GM18858 (cell line): ENCODE results near the gene NTMT1.
"Not testable (repeated sequence)": the region's sequence is repeated elsewhere in the genome, so short reads cannot be mapped to it uniquely, and the experiment has no call there.

Experiments used
- ATAC-seq: cut with Tn5 transposase; IDR thresholded peaks from one replicate; pipeline ENCODE4 v1.9.1; 2021; ENCODE audit not compliant: unreplicated experiment

The NTMT1 gene, protein sequence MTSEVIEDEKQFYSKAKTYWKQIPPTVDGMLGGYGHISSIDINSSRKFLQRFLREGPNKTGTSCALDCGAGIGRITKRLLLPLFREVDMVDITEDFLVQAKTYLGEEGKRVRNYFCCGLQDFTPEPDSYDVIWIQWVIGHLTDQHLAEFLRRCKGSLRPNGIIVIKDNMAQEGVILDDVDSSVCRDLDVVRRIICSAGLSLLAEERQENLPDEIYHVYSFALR

DNA sequence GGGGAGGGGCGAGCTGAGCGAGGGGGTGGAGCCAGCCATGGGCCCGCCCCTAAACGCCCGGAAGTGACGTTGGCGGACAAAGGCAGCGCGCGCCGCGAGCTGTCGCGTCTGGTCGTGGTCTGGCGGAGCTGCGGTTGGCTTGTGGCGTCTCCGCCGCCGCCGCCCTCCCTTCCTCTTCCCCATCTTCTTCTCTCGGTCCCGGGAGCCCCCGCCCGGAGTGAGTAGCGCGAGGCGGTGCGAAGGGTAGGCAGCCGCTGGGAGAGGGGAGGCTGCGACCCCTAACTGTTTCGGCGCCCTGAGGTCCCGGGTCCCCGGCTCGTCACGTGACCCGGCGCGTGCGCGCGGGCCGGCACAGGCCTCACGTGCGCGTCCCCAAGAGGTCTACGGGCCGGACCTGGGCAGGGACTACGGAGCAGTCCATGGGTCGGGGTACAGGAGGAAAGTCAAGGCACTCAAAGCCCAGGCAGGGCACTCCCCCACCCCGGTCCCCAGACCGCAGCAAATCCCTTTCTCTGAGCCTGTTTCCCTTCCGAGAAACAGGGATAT, at the start of gene NTMT1:
TSS of gene NTMT1 (plus strand) at position 85 of the 546 bp plus-strand sequence. CDS start 6,541 bp downstream, outside the sequence.
- ATAC-seq, result peak; percentile 63

DNA sequence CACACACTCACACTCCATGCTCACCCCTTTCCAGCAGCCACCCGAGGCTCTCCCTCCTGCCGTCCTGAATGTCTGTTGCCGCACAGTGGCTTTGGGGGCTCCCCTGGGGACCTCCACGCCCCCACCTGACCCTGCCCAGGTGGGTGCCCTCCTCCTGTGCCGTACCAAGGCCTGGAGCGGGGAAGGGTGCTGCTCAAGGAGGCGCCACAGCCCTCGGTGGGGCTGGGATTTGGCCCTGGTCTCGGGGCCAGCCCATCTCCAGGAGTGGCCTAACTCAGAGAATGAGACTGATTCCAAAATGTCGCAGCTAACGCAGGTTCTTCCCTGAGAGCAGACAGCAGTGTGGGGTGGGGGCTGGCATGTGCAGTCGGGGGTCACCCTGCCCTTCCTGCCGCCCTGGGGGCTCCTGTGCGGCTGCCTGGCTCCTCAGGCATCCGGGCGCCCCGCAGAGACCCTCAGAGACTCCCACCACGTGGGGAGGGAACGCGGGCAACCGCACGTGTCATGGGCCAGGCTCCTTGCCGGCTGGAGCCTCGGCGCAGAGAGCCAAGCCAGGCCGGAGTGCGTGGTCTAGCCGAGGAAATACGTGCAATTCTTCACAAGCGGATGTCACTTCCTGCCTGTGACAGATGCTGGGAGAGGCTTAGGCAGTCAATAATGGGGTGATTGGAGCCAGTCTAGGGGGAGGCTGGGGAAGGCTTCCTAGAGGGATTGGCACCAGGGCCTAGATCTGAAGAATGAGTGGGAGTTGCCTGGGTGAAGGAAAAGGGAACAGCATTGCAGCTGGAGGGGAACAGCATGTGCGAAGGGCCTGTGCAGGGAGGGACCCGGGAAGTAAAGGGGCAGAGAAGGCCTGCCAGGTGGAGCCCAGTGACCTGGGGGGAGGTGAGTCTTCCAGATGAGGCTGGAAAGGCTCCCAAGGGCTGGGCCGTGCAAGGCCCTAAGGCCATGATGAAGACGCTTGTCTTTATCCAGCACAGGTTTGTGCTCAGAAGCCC, 49.1 kb upstream of the NTMT1 start:
- ATAC-seq, result no peak

DNA sequence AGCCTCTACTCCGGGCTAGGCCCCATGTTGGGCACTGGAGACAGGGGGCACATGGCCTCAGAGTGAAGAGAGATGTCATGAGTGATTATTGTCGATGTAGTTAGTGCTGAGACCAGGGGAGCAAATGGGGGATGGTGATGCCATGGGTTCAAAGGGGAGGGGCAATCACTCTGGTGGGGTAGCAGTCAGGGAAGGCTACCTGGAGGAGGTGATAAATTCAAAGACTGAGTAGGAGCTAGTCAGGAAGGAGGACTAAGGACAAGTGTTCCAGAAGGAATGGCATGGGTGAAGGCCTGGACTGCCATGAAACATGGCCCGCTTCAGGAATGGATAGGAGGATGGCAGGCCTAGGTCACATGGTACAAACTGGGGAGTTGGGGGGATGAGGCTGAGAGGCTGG, 46.7 kb upstream of the NTMT1 start:
- ATAC-seq, result no peak

DNA sequence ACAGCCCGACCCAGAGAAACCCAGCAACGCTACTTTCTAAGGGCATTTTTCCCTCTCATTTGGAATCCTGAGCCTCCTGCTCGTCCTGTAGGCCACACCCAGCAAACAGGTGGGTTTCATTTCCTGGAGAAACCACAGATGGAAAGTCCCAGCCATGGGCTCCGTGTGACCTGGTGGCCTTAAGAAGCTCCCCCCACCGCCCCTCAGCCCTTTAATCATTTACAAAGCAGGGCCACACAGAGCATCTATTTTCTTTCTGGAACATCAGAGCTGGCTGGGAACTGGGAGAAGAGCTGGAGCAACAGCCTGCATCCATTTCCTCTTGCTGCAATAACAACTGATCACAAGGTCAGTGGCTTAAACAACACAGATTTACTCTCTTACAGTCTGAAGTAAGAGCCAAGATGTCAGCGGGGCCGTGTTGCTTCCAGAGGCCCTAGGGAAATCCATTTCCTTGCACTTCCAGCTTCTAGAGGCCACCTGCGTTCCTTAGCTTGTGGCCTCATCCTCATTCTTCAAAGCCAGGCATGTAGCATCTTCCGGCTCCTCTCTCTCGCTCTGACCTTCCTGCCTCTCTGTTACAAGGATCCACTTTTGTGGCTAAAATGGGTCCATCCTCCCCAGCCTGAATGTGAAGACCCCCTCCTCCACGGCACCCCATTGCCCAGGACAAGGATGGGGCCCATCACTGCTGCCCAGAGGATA, 45.6 kb upstream of the NTMT1 start:
- ATAC-seq, result no peak

DNA sequence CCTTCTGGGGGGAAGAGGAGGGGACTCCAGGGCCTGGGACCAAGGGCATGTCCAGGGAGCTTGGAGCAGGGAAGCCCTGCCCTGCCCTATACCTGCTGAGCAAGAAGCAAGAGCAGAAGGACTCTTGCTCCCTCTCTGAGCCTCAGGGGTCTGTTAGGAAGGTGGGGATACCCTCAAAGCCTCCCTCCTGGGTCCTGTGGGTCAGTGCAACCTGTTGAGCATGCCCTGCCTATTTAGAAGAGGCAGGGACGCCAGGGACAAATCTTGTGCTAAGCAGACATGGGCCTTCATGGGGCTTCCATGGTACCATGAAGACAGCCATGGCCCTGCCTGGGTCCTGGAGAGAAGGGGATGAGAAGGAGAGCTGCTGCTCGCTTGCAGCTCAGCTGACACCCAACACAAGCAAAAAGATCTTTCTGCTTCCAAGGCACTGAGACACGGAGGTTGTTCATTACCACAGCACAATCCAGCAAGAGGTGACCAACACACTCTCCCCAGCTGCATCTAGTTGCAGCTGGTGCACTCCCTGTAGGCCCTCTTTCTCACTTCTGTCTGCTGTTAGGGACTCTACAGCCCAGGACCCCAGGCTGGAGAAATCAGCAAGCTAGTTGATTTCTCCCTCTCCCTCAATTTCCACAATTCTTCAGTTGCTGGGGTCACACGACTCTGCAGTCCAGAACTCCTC, 44.3 kb upstream of the NTMT1 start:
- ATAC-seq, result no peak

DNA sequence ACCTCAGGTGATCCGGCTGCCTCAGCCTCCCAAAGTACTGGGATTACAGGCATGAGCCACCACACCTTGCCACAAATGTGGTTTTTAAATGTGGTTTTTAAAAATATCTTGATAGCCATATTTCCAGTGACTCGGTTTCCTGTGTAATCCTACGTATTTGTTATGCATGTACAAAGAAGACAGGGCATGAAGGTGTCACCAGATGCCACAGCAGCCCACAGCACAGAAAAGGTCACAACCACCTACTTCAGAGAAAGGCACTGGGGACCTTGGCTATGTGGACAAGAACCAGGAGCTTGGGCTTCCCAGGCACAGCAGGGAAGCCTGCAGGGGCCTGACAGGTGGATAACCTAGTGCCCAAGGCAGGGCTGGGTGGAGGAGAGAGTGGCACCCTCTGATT, 43.1 kb upstream of the NTMT1 start:
- no peak for ATAC-seq

DNA sequence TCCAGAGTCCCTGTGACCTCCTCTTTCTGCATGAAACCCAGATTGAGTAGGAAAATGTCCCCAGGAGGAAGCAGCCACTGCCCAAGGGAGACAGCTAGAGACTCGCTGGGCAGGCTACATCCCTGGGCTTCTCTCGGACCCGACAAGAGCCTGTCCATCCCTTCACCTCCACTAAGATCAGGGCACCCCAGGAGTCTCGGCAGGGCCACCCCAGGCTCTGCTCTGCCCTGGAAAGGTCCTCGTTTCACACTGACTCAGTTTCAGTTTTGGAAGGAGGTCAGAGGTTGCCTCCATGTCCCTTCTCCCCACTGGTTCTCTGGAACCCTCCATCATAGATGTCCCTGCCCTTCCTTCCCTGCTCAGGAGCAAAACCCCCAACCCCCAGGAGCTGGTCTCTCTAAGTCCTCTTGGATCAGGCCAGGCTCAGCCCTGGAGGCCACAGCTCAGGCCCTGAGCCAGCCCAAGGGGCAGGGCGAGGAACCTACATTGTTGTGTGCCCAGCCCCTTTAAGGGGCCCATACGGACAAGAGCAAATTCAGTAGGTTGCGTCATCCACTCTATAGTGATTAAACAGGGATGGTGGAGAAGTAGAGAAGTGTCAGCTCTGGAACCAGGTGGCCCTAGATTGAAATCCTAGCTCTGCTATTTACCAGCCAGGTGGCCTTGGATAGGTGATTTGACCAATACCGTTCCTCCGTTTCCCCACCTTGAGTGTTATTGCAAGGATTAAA, 42.5 kb upstream of the NTMT1 start:
- ATAC-seq, result no peak

DNA sequence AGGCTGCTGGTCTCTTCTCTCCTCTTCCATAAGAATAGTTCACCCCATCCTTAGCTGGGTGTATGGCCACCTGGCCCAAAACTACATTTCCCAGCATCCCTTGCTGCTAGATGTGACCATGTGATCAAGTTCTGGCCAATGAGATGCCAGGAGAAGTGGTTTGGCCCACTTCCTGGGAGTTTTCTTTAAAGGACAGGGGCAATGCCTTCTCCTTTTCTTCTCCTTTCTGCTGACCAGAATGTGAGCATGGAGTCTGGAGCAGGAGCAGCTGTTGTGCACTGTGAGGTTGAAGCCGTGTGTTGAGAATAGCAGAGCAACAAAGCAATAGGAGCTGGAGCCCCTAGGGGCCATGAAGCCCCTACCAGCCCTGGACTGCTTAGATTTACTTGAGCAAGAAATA, 41.8 kb upstream of the NTMT1 start:
- no peak for ATAC-seq

DNA sequence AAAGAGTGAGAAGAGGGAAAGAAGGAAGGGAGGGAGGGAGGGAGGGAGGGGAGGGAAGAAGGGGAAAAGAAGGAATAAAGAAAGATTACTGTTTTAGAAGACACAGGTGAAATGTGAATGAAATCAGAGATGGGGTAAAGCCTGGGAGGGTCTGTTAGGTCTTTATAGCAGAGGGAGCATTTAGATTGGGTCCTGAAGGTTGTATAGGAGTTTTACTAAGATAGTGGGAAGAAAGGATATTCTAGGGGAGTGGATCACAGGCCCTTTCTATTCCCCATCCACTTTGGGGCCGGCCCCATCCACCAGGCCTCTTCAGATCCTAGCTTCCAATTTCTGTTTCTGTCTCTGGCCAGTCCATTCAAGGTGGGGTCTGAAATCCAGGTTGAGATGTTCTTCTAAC, 40.6 kb upstream of the NTMT1 start:
- ATAC-seq, result no peak

DNA sequence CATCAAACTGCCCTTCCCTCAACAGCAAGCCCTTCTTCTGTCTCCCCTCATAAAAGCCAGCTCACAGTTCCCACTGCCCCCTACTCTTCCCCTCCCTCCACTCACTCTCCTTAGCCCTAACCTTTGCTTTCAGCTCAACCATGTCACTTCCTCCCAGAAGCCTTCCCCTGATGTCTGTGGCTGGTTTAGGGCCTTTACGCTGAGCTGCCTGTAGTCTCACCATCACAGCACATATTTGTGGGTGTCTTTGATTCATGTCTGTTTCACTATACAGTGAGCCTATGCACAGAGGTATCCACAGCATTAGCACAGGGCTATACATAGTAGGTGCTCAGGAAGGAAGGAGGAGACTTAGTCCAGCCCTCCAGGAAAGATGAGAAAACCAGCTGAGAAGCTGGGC, 39.7 kb upstream of the NTMT1 start:
- ATAC-seq, result no peak

DNA sequence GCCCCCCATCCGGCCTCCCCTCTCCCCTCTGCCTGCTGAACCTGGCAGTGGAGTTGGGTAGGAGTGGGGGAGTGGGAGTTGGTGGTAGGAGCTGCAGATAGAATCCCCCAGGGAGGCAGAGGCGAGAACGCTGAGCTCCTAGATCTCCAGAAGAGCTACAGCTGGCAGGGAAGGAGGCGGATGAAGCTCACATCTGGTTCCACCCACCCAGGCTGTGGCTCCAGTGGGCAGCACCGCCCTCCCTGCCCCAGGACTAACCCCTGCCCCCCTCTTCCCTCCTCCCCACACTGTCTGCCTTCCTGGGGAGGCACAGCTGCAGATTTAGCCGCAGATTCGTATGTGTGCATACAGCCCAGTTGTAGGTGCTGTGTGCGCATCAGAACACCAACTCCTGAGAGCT, 39.3 kb upstream of the NTMT1 start:
- ATAC-seq, result no peak

DNA sequence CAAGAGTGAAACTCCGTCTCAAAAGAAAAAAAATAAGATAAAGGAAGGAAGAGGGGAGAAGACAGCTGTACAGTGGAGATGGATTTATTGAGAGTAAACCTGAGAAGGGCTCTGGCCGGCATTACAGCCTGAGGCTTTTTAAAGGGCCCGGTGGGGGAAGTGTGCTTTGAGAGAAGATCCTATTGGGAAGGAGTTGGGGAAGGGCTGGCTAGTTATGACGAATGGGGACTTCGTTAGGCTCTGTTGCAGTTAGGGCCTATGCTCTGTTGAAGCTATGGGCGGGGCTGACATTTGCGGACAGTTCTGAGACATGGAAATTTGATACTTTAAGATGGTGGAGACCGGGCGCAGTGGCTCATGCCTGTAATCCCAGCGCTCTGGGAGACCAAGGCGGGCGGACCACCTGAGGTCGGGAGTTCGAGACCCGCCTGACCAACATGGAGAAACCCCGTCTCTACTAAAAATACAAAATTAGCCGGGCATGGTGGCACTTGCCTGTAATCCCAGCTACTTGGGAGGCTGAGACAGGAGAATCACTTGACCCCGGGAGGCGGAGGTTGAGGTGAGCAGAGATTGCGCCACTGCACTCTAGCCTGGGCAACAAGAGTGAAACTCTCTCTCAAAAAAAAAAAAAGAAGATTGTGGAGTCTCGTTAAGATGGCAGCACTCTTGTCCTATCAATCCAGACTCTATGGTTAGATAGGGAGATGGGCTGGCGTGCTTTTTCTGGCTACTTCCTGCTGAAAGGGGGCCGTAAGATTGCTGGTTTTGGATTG, 38.3 kb upstream of the NTMT1 start:
- no peak for ATAC-seq

DNA sequence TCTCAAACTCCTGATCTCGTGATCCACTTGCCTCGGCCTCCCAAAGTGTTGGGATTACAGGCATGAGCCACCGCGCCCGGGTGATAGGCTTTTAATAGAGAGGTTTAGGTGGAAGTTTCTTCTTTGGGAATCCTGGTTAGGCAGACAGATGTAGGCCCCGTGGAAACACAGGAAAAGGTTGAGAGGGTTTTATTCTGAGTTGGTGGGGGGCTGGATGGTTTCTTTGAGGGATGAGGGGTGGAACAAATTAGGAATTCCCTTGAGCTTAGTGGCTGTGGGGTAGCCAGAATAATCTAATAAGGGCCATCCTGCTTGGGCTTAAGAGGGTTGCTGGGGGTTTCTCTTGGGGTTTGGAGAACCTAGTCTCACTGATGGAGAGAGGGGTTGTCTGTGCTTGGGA, 35.5 kb upstream of the NTMT1 start:
- no peak for ATAC-seq

DNA sequence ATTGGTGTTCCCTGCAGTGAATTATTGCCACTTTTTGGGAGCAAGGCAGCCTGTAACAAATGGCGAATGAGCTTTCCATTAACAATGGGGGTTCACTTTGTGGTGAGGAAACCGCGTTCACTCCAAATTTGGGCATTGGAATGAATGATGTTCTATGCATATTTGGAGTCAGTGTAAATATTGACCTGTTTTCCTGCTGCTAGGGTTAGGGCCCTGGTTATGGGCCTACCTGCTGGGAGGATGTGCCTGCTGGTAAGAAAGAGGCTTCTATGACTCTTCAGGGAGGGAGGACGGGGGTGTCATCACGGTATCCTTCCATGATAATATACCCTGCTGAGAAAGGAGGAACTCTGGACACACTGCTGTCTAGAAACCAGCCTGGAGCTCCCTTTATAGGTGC, 34.0 kb upstream of the NTMT1 start:
- ATAC-seq, result no peak

DNA sequence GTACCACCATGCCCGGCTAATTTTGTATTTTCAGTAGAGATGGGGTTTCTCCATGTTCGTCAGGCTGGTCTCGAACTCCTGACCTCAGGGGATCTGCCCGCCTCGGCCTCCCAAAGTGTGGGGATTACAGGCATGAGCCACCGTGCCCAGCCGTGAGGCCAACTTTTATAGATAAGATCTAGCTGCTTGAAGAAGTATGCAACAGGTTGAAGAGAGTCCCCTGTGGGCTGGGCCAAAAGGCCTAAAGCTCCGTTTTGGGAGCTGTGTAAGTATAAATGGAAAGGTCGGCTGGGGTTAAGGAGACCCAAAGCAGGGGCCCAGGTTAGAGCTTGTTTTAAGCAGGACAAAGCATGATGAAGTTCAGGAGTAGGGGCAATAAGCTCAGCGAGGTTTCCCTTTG, 33.2 kb upstream of the NTMT1 start:
- ATAC-seq, result not testable (repeated sequence)

DNA sequence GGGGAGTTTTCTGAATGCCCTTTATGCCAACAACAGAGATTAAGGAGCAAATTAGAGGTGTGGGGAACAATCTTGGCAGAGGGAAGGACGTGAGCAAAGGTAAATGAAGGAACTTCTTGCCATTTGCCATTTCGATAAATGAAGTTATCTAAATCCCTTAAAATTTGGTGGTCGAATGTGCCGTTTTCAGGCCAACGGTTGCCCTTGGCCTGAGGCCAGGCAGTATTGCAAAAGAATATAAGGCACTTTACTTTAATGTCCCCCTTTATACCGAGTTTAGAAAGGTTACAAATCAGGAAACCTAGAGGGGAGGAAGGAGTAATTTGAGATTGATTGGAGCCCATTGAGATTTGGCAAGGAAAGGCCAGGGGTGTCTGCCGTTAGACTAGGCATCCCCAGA, 31.3 kb upstream of the NTMT1 start:
- no peak for ATAC-seq

DNA sequence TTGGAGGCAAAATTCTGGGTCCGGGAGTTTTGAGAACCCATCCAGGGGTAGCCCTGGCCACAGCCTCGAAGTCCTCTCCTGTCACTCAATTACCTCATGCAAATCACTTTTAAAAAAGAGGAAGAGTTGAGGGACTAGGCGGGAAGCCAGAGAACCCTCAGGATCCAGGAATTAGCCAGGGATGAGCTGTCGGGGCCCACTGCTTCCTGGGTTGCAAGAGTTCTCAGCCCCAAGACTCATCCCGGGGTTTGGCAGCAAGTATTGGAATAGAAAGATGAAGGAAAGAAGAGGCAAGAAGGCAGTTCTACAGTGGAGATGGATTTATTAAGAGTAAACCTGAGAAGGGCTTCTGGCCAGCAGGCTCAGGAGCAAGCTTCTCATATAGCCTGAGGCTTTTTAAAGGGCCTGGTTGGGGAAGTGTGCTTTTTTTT, 30.6 kb upstream of the NTMT1 start:
- no peak for ATAC-seq

DNA sequence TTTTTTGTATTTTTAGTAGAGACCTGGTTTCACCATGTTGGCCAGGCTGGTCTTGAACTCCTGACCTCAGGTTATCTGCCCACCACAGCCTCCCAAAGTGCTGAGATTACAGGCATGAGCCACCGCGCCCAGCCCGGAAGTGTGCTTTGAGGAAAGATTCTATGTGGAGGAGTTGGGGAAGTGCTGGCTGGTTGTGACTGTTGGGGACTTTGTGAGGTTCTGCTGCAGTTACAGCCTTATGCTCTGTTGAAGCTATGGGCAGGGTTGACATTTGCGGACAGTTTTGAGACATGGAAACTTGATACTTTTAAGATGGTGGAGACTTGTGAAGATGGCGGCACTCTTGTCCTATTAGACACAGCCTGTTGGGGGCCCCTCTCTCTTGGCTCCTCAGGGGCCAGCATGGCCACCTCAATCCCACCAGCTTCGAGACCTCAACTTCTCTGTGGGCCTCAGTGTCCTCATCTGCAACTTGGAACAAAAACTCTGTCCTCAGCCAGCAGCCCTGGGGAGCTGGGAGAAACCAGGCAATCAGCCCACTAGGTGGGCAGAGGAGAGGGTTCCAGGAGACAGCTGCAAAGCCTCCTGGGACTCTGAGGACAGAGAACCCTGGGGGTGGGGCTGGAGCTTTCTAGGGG, 29.9 kb upstream of the NTMT1 start:
- ATAC-seq, result no peak
